IMR-90 (cell line): ENCODE data around the gene CHD2. TPM values are rescaled to one million over a fixed set of nuclear protein-coding genes. Genes with fewer than 3 reads are reported as not detected.
"Not testable (repeated sequence)": the region's sequence is repeated elsewhere in the genome, so short reads cannot be mapped to it uniquely, and the experiment has no call there.

Experiments
- ATAC-seq: fragments of 200-7000 bp; cut with Tn5 transposase; 2 replicates; pipeline ENCODE4 v1.9.1; 2020; ENCODE audit warnings: low read depth, mild to moderate bottlenecking, moderate library complexity
- BruUV-seq: library from RNA; stranded (reverse); fragments of 400-500 nt; replicated peaks from 2 replicates; lab custom pipeline; 2021; lab: Mats Ljungman, UMichigan
- CTCF ChIA-PET: fragments of 300-600 bp; formaldehyde crosslinking; extraction: SDS; loops from one replicate; lab custom pipeline; 2021; ENCODE audit warnings: antibody characterized with exemption; lab: Yijun Ruan, JAX
- POLR2A ChIA-PET: fragments of 300-600 bp; sonication (Branson Sonifier 250); formaldehyde crosslinking; loops from one replicate; lab custom pipeline; 2022; ENCODE audit warnings: antibody characterized with exemption; ENCODE audit not compliant: unreplicated experiment; lab: Charles Lee
- DNase-seq: peaks from one replicate; pipeline ENCODE4 v3.0.0; 2013
- H2AFZ ChIP-seq: replicated peaks from 2 replicates; pipeline ENCODE3; 2013; ENCODE audit warnings: low read length, mild to moderate bottlenecking; ENCODE audit not compliant: poor library complexity
- H2AK5ac ChIP-seq: 2 replicates; pipeline ENCODE4 v1.6.1; 2013; ENCODE audit warnings: low read depth, low read length, inconsistent platforms
- H2AK9ac ChIP-seq: replicated peaks from 2 replicates; pipeline ENCODE3; 2013; ENCODE audit warnings: mild to moderate bottlenecking, low read depth, low read length, moderate library complexity; ENCODE audit not compliant: poor library complexity
- H2BK120ac ChIP-seq: 2 replicates; pipeline ENCODE4 v1.6.1; 2013; ENCODE audit warnings: low read depth, low read length, inconsistent platforms
- H2BK15ac ChIP-seq: 3 replicates; pipeline ENCODE4 v1.6.1; 2013; ENCODE audit warnings: low read depth, low read length, inconsistent platforms
- H2BK20ac ChIP-seq: 2 replicates; pipeline ENCODE4 v1.6.1; 2013; ENCODE audit warnings: low read depth, mild to moderate bottlenecking, inconsistent platforms, low read length, moderate library complexity
- H2BK5ac ChIP-seq: 2 replicates; pipeline ENCODE4 v1.6.1; 2013; ENCODE audit warnings: mild to moderate bottlenecking, low read depth, low read length, inconsistent platforms; ENCODE audit not compliant: poor library complexity, severe bottlenecking
- H3K14ac ChIP-seq: replicated peaks from 2 replicates; pipeline ENCODE4 v1.6.1; 2013; ENCODE audit warnings: low read depth, low read length, inconsistent platforms
- H3K18ac ChIP-seq: 2 replicates; pipeline ENCODE4 v1.6.1; 2013; ENCODE audit warnings: low read depth, low read length, control low read depth
- H3K23ac ChIP-seq: 2 replicates; pipeline ENCODE4 v1.6.1; 2013; ENCODE audit warnings: low read depth, low read length, inconsistent platforms
- H3K27ac ChIP-seq: 2 replicates; pipeline ENCODE4 v1.5.1; 2013; ENCODE audit warnings: mild to moderate bottlenecking, control low read depth, low read length; ENCODE audit not compliant: insufficient read depth
- H3K27me3 ChIP-seq: 2 replicates; pipeline ENCODE4 v1.6.1; 2013; ENCODE audit warnings: low read length; ENCODE audit not compliant: control insufficient read depth, insufficient read depth
- H3K36me3 ChIP-seq: 2 replicates; pipeline ENCODE4 v1.6.1; 2013; ENCODE audit warnings: low read length, mixed read lengths; ENCODE audit not compliant: control insufficient read depth, insufficient read depth
- H3K4ac ChIP-seq: 2 replicates; pipeline ENCODE4 v1.6.1; 2013; ENCODE audit warnings: low read depth, low read length, inconsistent platforms
- H3K4me1 ChIP-seq: 2 replicates; pipeline ENCODE4 v1.6.1; 2013; ENCODE audit warnings: low read length, mixed read lengths; ENCODE audit not compliant: control insufficient read depth, insufficient read depth
- H3K4me2 ChIP-seq: 2 replicates; pipeline ENCODE4 v1.6.1; 2013; ENCODE audit warnings: low read depth, mild to moderate bottlenecking, control low read depth, low read length, moderate library complexity
- H3K4me3 ChIP-seq: 2 replicates; pipeline ENCODE4 v1.5.1; 2013; ENCODE audit warnings: low read depth, mild to moderate bottlenecking, control low read depth, low read length, moderate library complexity; ENCODE audit not compliant: insufficient read depth
- H3K56ac ChIP-seq: 2 replicates; pipeline ENCODE4 v1.6.1; 2013; ENCODE audit warnings: low read length, inconsistent platforms; ENCODE audit not compliant: insufficient read depth; ENCODE audit errors: extremely low read depth
- H3K79me1 ChIP-seq, 2 experiments: 2 replicates each; pipeline ENCODE4 v1.6.1; 2013; ENCODE audit warnings: low read length in 2 of 2, inconsistent platforms in 1 of 2, low read depth in 1 of 2
- H3K9ac ChIP-seq: 2 replicates; pipeline ENCODE4 v1.6.1; 2013; ENCODE audit warnings: low read depth, low read length, control low read depth
- H3K9me1 ChIP-seq: 2 replicates; pipeline ENCODE4 v1.6.1; 2013; ENCODE audit warnings: low read length, inconsistent platforms; ENCODE audit not compliant: insufficient read depth
- H3K9me3 ChIP-seq: 2 replicates; pipeline ENCODE4 v1.6.1; 2013; ENCODE audit warnings: low read length; ENCODE audit not compliant: control insufficient read depth, insufficient read depth
- H4K20me1 ChIP-seq: 2 replicates; pipeline ENCODE4 v1.6.1; 2013; ENCODE audit warnings: low read length, inconsistent platforms; ENCODE audit not compliant: insufficient read depth
- H4K5ac ChIP-seq: 2 replicates; pipeline ENCODE4 v1.6.1; 2013; ENCODE audit warnings: mild to moderate bottlenecking, low read depth, low read length, control low read depth
- H4K8ac ChIP-seq, 2 experiments: 2 replicates each; pipeline ENCODE4 v1.6.1; 2013; ENCODE audit warnings: low read depth in 2 of 2, low read length in 2 of 2, control low read depth in 1 of 2, inconsistent platforms in 1 of 2
- H4K91ac ChIP-seq: 2 replicates; pipeline ENCODE4 v1.6.1; 2013; ENCODE audit warnings: low read depth, low read length, inconsistent platforms; ENCODE audit not compliant: insufficient read depth
- BHLHE40 ChIP-seq: fragments of 150-350 bp; IDR thresholded peaks from 2 replicates; pipeline ENCODE4 v1.6.1; 2016; ENCODE audit warnings: mild to moderate bottlenecking, low read depth, low read length
- CHD1 ChIP-seq: IDR thresholded peaks from 2 replicates; pipeline ENCODE4 v1.6.1; 2012; ENCODE audit warnings: low read depth, low read length, improper control_type of control experiment
- FOS ChIP-seq: fragments of 150-350 bp; IDR thresholded peaks from 2 replicates; pipeline ENCODE4 v1.6.1; 2016; ENCODE audit warnings: low read depth, low read length
- WGBS, 2 experiments: methylation state at CpG; one replicate each; pipeline versions ENCODE4 v1.1.5 to v1.1.7; 2013; ENCODE audit warnings: missing lambda C conversion rate in 2 of 2; ENCODE audit not compliant: insufficient read length in 1 of 2; ENCODE audit errors: extremely low coverage in 2 of 2; 5-methylcytosine and 5-hydroxymethylcytosine counted together
- dilution Hi-C: fragments of 300-500 bp; cut with HindIII; formaldehyde crosslinking; loops from one replicate; pipeline ENCODE4 v1.14.3; 2018; ENCODE audit warnings: low sequenced_read_pairs; ENCODE audit not compliant: unreplicated experiment
- in situ Hi-C: fragments of 300-500 bp; cut with MboI; formaldehyde crosslinking; loops from 3 replicates; pipeline ENCODE4 v1.14.3; 2019; ENCODE audit warnings: low sequenced_read_pairs, inconsistent platforms, mixed read lengths
- intact Hi-C: fragments of 100-400 bp; cut with micrococcal nuclease; formaldehyde crosslinking; loops from 2 replicates; pipeline ENCODE4 v1.10.0; 2022
- polyA plus RNA-seq, 3 experiments: library from polyadenylated mRNA; depleted of rRNA; stranded (reverse); fragments of >200 nt; gene quantifications; 2 replicates each; pipeline ENCODE4 v1.2.3, GENCODE V29; 2012; ENCODE audit warnings: low replicate concordance in 1 of 3
- total RNA-seq: library from RNA; depleted of rRNA; stranded (reverse); fragments of >200 nt; gene quantifications from 2 replicates; pipeline ENCODE4 v1.2.3, GENCODE V29; 2012
- TF ChIP-seq, protein P1 (sequence below): fragments of 150-350 bp; IDR thresholded peaks from 2 replicates; pipeline ENCODE4 v1.6.1; 2016; ENCODE audit warnings: low read depth, mild to moderate bottlenecking, low read length, moderate library complexity, borderline replicate concordance

Gene CHD2
- total and polyA plus RNA-seq, 2 of the 4 experiments (the other 2 are of a cell fraction), result 44.9 to 64.7 TPM

DNA sequence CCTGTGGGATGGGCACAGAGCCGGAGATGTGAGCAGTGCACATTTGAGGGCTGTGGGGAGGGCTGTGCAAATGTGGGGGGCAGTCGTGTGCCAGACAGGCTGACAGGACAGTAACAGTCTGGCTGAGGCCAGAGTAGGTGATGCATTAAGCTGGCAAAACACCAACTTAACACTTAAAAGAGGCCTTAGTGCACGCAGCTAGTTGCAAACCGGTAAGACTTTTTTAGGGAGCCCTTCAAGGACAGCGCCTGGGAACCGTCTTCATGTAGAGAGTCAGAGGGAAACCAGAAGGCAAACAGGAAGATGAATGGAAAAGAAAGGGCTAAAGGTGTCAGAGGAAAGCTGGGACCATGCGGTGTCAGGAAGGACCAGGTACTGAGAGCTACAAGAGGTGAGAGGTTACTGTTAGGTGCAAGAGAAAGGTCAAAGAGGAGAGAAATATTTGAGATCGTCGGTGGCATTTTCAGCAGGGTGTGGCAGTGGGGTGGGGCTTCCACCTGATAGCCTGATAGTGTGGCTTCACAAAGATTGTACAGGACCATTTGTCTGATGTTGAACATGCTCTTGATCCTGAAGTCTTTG lies 30.0 kb upstream of the CHD2 start:
- Histone ChIP-seq H4K20me1 (no peaks in the 10 kb centered on the region), H3K23ac (no peak overlapping the region), H3K36me3 (no peaks in the 10 kb centered on the region), H3K9ac (no peak overlapping the region), H2BK15ac (no peak overlapping the region), H2BK120ac (0 out of 2 replicates have a peak overlapping the region, but pooled peaks have one; percentile 3), H3K4me3 (no peak overlapping the region), H2AK5ac (0 out of 2 replicates have a peak overlapping the region, but pooled peaks have one; percentile 7), H3K4me1 (peaks cover 8% of the 10 kb centered on the region), H3K9me3 (no peaks in the 10 kb centered on the region), H4K8ac (peak overlapping the region in 1 of 2 experiments; percentile 29; a peak in 1 of 4 replicates), H2BK20ac (no peak overlapping the region), H3K27me3 (no peaks in the 10 kb centered on the region), H3K79me1 (no peaks in the 10 kb centered on the region), H4K5ac (no peak overlapping the region), H3K4me2 (peak overlapping the region; percentile 63), H4K91ac (no peak overlapping the region), H3K9me1 (peaks cover 3% of the 10 kb centered on the region; the same call in 1 of the 2 replicates), H3K4ac (peak overlapping the region; percentile 4; the same call in 1 of the 2 replicates), H3K18ac (peak overlapping the region; percentile 21; the same call in 1 of the 2 replicates), H3K56ac (no peak overlapping the region), H3K27ac (peak overlapping the region; percentile 58; the same call in 1 of the 2 replicates), H2AK9ac (no peak overlapping the region), H2BK5ac (no peak overlapping the region), H3K14ac (no peak overlapping the region), H2AFZ (peak overlapping the region; percentile 54)
- 22% methylated on average over 2 of the region's 9 CpGs; no CpG with 5 or more reads in 1 of the 2 experiments for WGBS, 2 experiments
- dilution Hi-C loops (no loop called here), intact Hi-C loops (no loop called here), in situ Hi-C loops (no loop called here)
- DNase-seq (peak; percentile 37), ATAC-seq (peak; percentile 76)
- TF ChIP-seq BHLHE40 (0 out of 2 replicates have a peak, but pooled peaks have one; percentile 12), CHD1 (no peak), FOS (no peak)
- TF ChIP-seq, protein P1, sequence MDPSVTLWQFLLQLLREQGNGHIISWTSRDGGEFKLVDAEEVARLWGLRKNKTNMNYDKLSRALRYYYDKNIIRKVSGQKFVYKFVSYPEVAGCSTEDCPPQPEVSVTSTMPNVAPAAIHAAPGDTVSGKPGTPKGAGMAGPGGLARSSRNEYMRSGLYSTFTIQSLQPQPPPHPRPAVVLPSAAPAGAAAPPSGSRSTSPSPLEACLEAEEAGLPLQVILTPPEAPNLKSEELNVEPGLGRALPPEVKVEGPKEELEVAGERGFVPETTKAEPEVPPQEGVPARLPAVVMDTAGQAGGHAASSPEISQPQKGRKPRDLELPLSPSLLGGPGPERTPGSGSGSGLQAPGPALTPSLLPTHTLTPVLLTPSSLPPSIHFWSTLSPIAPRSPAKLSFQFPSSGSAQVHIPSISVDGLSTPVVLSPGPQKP, result no peak
- CTCF ChIA-PET, result no interaction called here
- no TSS peak for BruUV-seq
- POLR2A ChIA-PET, result interaction anchor here (0.5 to 1.8 kb wide), 2 partner anchors 12 to 95 kb away, joined by 5 to 6 read pairs; no protein-coding TSS in a partner anchor

DNA sequence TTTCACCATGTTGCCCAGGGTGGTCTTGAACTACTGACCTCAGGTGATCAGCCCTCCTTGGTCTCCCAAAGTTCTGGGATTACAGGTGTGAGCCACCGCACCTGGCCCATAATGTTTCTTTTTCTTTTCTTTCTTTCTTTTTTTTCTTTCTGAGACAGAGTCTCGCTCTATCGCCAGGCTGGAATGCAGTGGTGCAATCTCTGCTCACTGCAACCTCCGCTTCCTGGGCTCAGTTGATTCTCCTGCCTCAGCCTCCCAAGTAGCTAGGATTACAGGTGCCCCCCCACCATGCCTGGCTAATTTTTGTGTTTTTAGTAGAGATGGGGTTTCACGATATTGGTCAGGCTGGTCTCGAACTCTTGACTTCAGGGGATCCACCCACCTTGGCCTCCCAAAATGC lies 27.2 kb upstream of the CHD2 start:
- H4K91ac ChIP-seq, H3K4me3 ChIP-seq, in situ Hi-C loops, H4K20me1 ChIP-seq, POLR2A ChIA-PET, H3K23ac ChIP-seq, H3K79me1 ChIP-seq, BruUV-seq, intact Hi-C loops, CTCF ChIA-PET, H3K27me3 ChIP-seq, H2BK15ac ChIP-seq, H4K5ac ChIP-seq, H3K56ac ChIP-seq, H3K14ac ChIP-seq, H3K9ac ChIP-seq, H3K9me3 ChIP-seq, DNase-seq, H3K18ac ChIP-seq, H2AK5ac ChIP-seq, H2BK120ac ChIP-seq, H4K8ac ChIP-seq, H3K27ac ChIP-seq, H2AK9ac ChIP-seq, H2BK20ac ChIP-seq, H3K4me2 ChIP-seq, H3K4ac ChIP-seq, H2AFZ ChIP-seq, H3K36me3 ChIP-seq, H3K4me1 ChIP-seq, dilution Hi-C loops, H2BK5ac ChIP-seq, H3K9me1 ChIP-seq, ATAC-seq: not testable (repeated sequence)
- WGBS, 2 experiments, result no CpG with 5 or more reads among the region's 6 CpGs
